Ovary (tissue), 9 donors: Measurements from ENCODE around the gene DIAPH1. TPM values are rescaled to one million over a fixed set of nuclear protein-coding genes. Genes with fewer than 3 reads are reported as not detected.

Source experiments
- DNase-seq, 5 donors: peaks; one replicate each; pipeline ENCODE4 v3.0.0-alpha.2; 2019 to 2020
- H3K27ac ChIP-seq, 2 donors: fragments of 200-600 bp; one replicate each; pipeline versions ENCODE4 v1.5.1 to v1.8.0; 2019 to 2022
- H3K27me3 ChIP-seq: fragments of 200-600 bp; one replicate; pipeline ENCODE4 v1.8.0; 2022
- H3K36me3 ChIP-seq: fragments of 200-600 bp; sonication (generic); one replicate; pipeline ENCODE4 v1.5.1; 2019
- H3K4me1 ChIP-seq: one replicate; pipeline ENCODE4 v1.8.1; 2013; ENCODE audit warnings: mild to moderate bottlenecking, moderate library complexity; ENCODE audit not compliant: insufficient read depth
- H3K4me3 ChIP-seq: fragments of 200-600 bp; sonication (generic); one replicate; pipeline ENCODE4 v1.5.1; 2017
- H3K9me3 ChIP-seq, 2 donors: fragments of 200-600 bp in 1 of 2; sonication (generic) in 1 of 2; one replicate each; pipeline versions ENCODE4 v1.5.1 to v1.8.1; 2013 to 2019; ENCODE audit warnings: mild to moderate bottlenecking in 1 of 2, moderate library complexity in 1 of 2
- EP300 ChIP-seq: sonication (generic); formaldehyde crosslinking; IDR thresholded peaks from one replicate; pipeline ENCODE4 v1.6.1; 2017; ENCODE audit warnings: antibody characterized with exemption
- POLR2A ChIP-seq: fragments of 450-650 bp; IDR thresholded peaks from one replicate; pipeline ENCODE4 v1.6.1; 2017; ENCODE audit warnings: antibody characterized with exemption, mild to moderate bottlenecking, moderate library complexity
- WGBS, 3 donors: extraction: QIAGEN DNeasy Blood & Tissue Kit in 1 of 3; methylation state at CpG; one replicate each; pipeline versions ENCODE4 v1.1.5 to v1.1.7; 2013 to 2017; 5-methylcytosine and 5-hydroxymethylcytosine counted together
- intact Hi-C, 4 donors: fragments of 100-400 bp; cut with DNase I; formaldehyde crosslinking; loops; one replicate each; pipeline versions ENCODE4 v1.11.0 to v1.15.1; 2022 to 2023
- polyA plus RNA-seq, 2 donors: library from polyadenylated mRNA; stranded (reverse); fragments of 200-250 nt in 1 of 2; fragments of 350-450 nt in 1 of 2; fragmentation: Illumina TruSeq in 1 of 2; extraction: RNeasy Lipid Tissue Mini Kit (QIAGEN cat#74804) in 1 of 2; gene quantifications; one replicate each; pipeline ENCODE4 v1.2.3, GENCODE V29; 2013 to 2014
- total RNA-seq, 7 donors: library from RNA; depleted of rRNA in 2 of 7; stranded (reverse); fragments of >200 nt in 2 of 7; fragmentation: NEBNext Ultra II Directional in 3 of 7; extraction: Animal tissue kit (Norgen Biotek cat#: 25700) in 3 of 7; gene quantifications; one replicate each; pipeline versions ENCODE4 v1.1.0 to v1.2.4, GENCODE V29; 2016 to 2023
- TF ChIP-seq, protein P1 (sequence below), 3 donors: fragments of 450-650 bp in 2 of 3; fragments of 200-600 bp in 1 of 3; IDR thresholded peaks; one replicate each; pipeline versions ENCODE4 v1.5.1 to v1.8.0; 2016 to 2022; ENCODE audit warnings: antibody characterized with exemption in 3 of 3, mild to moderate bottlenecking in 1 of 3
- donor health status: DM: no; HTN: no; CAD: no; lungs with moderate emphysema.
- donor health status: DM: no; HTN: no; CAD: no.
- donor health status: Bipolar disorder and iron deficiency.
- donor health status: DM: yes; HTN: yes; CAD: no.
- donor health status: DM: no; HTN: no; CAD: no.
- donor health status: DM: yes; HTN: yes; CAD: no.

Gene DIAPH1
- total and polyA plus RNA-seq, 9 donors: 21.2 to 51.0 (median 44.0) TPM

- TF ChIP-seq, protein P1, sequence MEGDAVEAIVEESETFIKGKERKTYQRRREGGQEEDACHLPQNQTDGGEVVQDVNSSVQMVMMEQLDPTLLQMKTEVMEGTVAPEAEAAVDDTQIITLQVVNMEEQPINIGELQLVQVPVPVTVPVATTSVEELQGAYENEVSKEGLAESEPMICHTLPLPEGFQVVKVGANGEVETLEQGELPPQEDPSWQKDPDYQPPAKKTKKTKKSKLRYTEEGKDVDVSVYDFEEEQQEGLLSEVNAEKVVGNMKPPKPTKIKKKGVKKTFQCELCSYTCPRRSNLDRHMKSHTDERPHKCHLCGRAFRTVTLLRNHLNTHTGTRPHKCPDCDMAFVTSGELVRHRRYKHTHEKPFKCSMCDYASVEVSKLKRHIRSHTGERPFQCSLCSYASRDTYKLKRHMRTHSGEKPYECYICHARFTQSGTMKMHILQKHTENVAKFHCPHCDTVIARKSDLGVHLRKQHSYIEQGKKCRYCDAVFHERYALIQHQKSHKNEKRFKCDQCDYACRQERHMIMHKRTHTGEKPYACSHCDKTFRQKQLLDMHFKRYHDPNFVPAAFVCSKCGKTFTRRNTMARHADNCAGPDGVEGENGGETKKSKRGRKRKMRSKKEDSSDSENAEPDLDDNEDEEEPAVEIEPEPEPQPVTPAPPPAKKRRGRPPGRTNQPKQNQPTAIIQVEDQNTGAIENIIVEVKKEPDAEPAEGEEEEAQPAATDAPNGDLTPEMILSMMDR (IDR thresholded peaks at IDR 0.05): no peak
- TF ChIP-seq EP300: no peak
- no peak for TF ChIP-seq POLR2A
- Histone ChIP-seq H3K9me3 (peaks cover 0 to 4% of the 10 kb centered on the region in 2 donors), H3K36me3 (no peaks in the 10 kb centered on the region), H3K27me3 (no peaks in the 10 kb centered on the region), H3K4me1 (no peaks in the 10 kb centered on the region), H3K27ac (no peak overlapping the region), H3K4me3 (no peak overlapping the region)
- intact Hi-C loops: no loop called here
- 97 to 100% (median 98%) methylated on average over 1 of the region's 1 CpG for WGBS, 3 donors
- DNase-seq: no peak
Observed at GRCh38 chr5:141547488-141547887, 71.3 kb downstream of the DIAPH1 start.

DNA sequence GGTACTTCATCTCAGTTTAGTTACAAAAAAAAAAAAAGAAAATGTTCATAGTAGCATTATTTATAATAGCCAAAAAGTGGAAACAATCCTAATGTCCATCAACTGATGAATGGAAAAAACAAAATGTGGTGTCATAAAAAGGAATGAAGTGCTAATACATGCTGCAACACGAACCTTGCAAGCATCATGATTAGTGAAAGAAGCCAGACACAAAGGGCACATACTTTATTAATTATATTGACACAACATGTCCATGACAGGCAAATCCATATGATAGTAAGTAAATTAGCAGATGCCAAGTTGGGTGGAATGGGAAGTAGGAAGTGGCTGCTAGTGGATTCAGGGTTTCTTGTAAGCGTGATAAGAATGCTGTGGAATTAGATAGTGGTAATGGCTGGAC lies 75.7 kb downstream of the DIAPH1 start:
- 89 to 92% (median 91%) methylated on average over 2 of the region's 2 CpGs for WGBS, 3 donors
- Histone ChIP-seq H3K9me3 (peaks cover 0 to 4% of the 10 kb centered on the region in 2 donors), H3K4me3 (no peak overlapping the region), H3K4me1 (no peaks in the 10 kb centered on the region), H3K36me3 (no peaks in the 10 kb centered on the region), H3K27me3 (no peaks in the 10 kb centered on the region), H3K27ac (no peak overlapping the region)
- no peak for TF ChIP-seq EP300
- TF ChIP-seq, protein P1 (IDR thresholded peaks at IDR 0.05): no peak
- TF ChIP-seq POLR2A: no peak
- intact Hi-C loops: no loop called here
- no peak for DNase-seq

- TF ChIP-seq, protein P1 (IDR thresholded peaks at IDR 0.05): no peak
- TF ChIP-seq EP300: no peak
- no peak for TF ChIP-seq POLR2A
- no peak for DNase-seq
- H3K4me1 ChIP-seq: peaks cover 2% of the 10 kb centered on the region
- H3K36me3 ChIP-seq: no peaks in the 10 kb centered on the region
- intact Hi-C loops: no loop called here
- H3K9me3 ChIP-seq: no peaks in the 10 kb centered on the region
- no peak overlapping the region for H3K27ac ChIP-seq
- WGBS, 3 donors: 95 to 98% (median 97%) methylated on average over 4 of the region's 4 CpGs
- no peaks in the 10 kb centered on the region for H3K27me3 ChIP-seq
- no peak overlapping the region for H3K4me3 ChIP-seq
Observed at GRCh38 chr5:141534492-141535213, 84.1 kb downstream of the DIAPH1 start.

- Histone ChIP-seq H3K27me3 (no peaks in the 10 kb centered on the region), H3K36me3 (no peaks in the 10 kb centered on the region), H3K9me3 (no peaks in the 10 kb centered on the region), H3K4me1 (peaks cover 2% of the 10 kb centered on the region), H3K4me3 (no peak overlapping the region), H3K27ac (no peak overlapping the region)
- WGBS, 3 donors: 95 to 100% (median 96%) methylated on average over 1 of the region's 1 CpG
- no peak for DNase-seq
- intact Hi-C loops: no loop called here
- TF ChIP-seq EP300 (no peak), POLR2A (no peak)
- TF ChIP-seq, protein P1 (IDR thresholded peaks at IDR 0.05): no peak
Observed at GRCh38 chr5:141533897-141534296, 84.9 kb downstream of the DIAPH1 start.
